Activated B cell treated with CpG ODN at 0.5 μM for 24 hours (primary cell): ENCODE data around the gene CNPY2. TPM values are rescaled to one million over a fixed set of nuclear protein-coding genes. Genes with fewer than 3 reads are reported as not detected.

Experiments used
- ATAC-seq: fragments of 200-7000 bp; cut with Tn5 transposase; one replicate; pipeline ENCODE4 v1.10.0; 2021; ENCODE audit warnings: low read depth, mild to moderate bottlenecking, moderate library complexity
- CTCF ChIA-PET: fragments of 350-600 bp; sonication (Branson Sonifier 250); formaldehyde crosslinking; loops from one replicate; lab custom pipeline; 2021; ENCODE audit warnings: antibody characterized with exemption; lab: Charles Lee
- POLR2A ChIA-PET: fragments of 350-600 bp; sonication (Branson Sonifier 250); formaldehyde crosslinking; loops from one replicate; lab custom pipeline; 2021; ENCODE audit warnings: antibody characterized with exemption; lab: Charles Lee
- DNase-seq: peaks from one replicate; pipeline ENCODE4 v3.0.0; 2022
- H3K27ac Mint-ChIP-seq: one replicate; pipeline ENCODE4 v1.8.0; 2020; ENCODE audit warnings: mixed read lengths
- H3K27me3 Mint-ChIP-seq: one replicate; pipeline ENCODE4 v1.8.0; 2021; ENCODE audit warnings: mixed read lengths
- H3K36me3 Mint-ChIP-seq: one replicate; pipeline ENCODE4 v1.8.0; 2021; ENCODE audit warnings: low read depth, mixed read lengths
- H3K4me1 Mint-ChIP-seq: one replicate; pipeline ENCODE4 v1.8.0; 2021; ENCODE audit warnings: mixed read lengths
- H3K4me3 Mint-ChIP-seq: one replicate; pipeline ENCODE4 v1.8.0; 2020; ENCODE audit warnings: mild to moderate bottlenecking, mixed read lengths
- H3K9me3 Mint-ChIP-seq: one replicate; pipeline ENCODE4 v1.8.0; 2020; ENCODE audit warnings: mixed read lengths
- intact Hi-C: fragments of 100-400 bp; cut with micrococcal nuclease; formaldehyde crosslinking; loops from one replicate; pipeline ENCODE4 v1.15.1; 2024
- total RNA-seq: library from RNA; stranded (reverse); gene quantifications from 2 replicates; pipeline ENCODE4 v1.2.3, GENCODE V29; 2022
- TF ChIP-seq, protein P1 (sequence below): fragments of 200-600 bp; IDR thresholded peaks from one replicate; pipeline ENCODE4 v1.8.0; 2022; ENCODE audit warnings: antibody characterized with exemption, mild to moderate bottlenecking

The CNPY2 gene
- 72.1 and 98.8 TPM in 2 replicates for total RNA-seq

DNA sequence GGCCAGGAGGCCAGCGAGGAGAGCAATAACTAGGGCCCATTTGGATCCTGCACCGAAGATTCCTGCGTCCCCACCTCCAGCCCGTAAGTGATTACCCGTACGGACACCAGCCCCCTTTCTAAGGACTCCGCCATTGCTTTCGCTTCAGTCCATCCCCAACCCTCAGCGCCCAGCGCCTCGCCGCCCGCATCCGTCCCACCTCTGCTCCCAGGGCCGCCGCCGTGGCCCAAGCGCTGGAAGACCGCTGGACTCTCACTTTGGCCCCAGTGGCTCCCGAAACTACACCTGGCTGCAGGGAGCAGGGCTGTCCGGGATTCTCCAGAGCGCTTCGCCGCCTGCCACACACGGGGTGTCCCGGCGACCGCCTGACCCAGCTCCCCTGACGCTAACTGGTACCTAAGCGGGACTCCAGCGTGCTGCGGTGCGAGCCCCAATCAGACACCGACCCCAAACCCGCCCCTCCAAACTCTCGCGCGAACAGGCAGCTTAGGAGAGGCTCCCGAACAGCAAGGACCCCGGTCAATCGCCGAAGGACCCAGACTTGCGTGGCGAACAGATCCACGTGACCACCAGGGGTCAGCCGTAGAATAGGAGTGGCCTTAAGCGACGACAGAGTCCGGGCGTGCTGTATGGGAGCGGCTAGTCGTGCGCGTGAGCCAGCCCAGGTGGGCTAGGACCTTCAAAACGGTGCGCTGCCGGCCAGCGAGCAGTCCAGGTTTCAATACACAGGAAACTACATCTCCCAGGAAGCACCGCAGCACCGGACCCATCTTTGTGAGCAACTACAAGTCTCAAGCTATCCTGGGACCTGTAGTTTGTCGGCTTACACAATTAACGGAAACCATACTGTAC lies at the start of gene CNPY2:
Gene CNPY2, minus strand, starts transcription at position 367 of the 852 bp plus-strand sequence. CDS start 771 bp downstream, outside the sequence.
- Mint-ChIP-seq H3K4me1 (peaks cover 21% of the 10 kb centered on the region), H3K36me3 (peaks cover 42% of the 10 kb centered on the region), H3K9me3 (no peaks in the 10 kb centered on the region), H3K4me3 (peak within 1 kb of the TSS; percentile 98), H3K27ac (peak within 1 kb of the TSS; percentile 98), H3K27me3 (no peaks in the 10 kb centered on the region)
- TF ChIP-seq, protein P1, sequence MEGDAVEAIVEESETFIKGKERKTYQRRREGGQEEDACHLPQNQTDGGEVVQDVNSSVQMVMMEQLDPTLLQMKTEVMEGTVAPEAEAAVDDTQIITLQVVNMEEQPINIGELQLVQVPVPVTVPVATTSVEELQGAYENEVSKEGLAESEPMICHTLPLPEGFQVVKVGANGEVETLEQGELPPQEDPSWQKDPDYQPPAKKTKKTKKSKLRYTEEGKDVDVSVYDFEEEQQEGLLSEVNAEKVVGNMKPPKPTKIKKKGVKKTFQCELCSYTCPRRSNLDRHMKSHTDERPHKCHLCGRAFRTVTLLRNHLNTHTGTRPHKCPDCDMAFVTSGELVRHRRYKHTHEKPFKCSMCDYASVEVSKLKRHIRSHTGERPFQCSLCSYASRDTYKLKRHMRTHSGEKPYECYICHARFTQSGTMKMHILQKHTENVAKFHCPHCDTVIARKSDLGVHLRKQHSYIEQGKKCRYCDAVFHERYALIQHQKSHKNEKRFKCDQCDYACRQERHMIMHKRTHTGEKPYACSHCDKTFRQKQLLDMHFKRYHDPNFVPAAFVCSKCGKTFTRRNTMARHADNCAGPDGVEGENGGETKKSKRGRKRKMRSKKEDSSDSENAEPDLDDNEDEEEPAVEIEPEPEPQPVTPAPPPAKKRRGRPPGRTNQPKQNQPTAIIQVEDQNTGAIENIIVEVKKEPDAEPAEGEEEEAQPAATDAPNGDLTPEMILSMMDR, result no peak
- ChIA-PET POLR2A (interaction anchor here (0.6 to 4.9 kb wide), 54 partner anchors 8 to 1817 kb away, joined by 3 to 61 read pairs (median 4); partner anchors contain the start of genes ANKRD52, COQ10A, ESYT1 and GLS2), CTCF (interaction anchor here (0.7 to 3.1 kb wide), 9 partner anchors 17 to 151 kb away, joined by 3 to 51 read pairs (median 3); partner anchors contain the start of genes ANKRD52, PAN2 and STAT2)
- ATAC-seq, result peak; percentile 89
- DNase-seq, result peak; percentile 85
- intact Hi-C loops, result loop anchor here (1.0 kb wide), 12 partner anchors 16 to 926 kb away; partner anchors contain the start of genes CS, IL23A, RNF41 and SPRYD4

DNA sequence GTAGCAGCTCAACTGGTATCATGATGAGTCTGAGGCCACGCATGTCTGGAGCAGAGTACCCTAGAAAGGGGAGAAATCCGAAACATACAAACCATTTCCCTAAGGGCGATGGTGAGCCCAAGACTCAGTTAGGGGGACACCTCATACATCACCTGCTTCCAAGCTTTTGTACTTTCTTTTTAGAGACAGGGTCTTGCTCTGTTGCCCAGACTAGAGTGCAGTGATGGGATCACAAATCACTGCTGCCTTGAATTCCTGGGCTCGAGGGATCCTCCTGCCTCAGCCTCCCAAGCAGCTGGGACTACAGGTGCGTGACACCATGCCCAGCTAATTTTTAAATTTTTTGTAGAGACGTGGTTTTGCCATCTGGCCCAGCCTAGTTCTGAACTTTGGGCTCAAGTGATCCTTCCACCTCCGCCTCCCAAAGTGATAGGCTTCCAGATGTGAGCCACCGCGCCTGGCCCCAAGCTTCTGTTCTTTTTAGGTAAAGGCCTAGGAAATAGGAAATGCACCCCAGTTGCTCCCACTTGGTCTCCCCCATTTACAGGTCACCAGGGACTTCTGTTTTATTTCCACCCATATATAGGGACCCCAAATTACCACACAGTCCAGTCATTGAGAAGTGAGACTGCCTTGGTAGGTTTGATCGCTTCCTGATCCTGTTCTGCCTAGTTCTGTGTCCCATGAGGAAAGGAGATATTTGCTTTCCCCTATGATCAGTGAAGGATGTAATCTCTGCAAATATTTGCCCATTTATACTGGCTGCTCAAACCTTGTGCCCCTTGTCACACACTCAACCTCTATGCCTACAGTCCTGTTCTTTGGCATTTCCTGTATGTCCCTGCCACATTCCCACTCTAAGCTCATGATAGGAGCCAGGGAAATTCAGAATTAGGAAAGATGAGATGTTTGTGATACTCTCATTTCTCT lies 46.6 kb upstream of the CNPY2 start, which contains the start of gene APOF:
Gene APOF, minus strand, starts transcription at position 728 of the 930 bp plus-strand sequence. Its CDS starts 112 bp downstream, at position 616.
- peak within 1 kb of the TSS; percentile 92 for H3K4me3 Mint-ChIP-seq
- CTCF ChIA-PET, result interaction anchor here (1.3 kb wide), 1 partner anchor 10 kb away, joined by 3 read pairs; no protein-coding TSS in a partner anchor
- POLR2A ChIA-PET, result interaction anchor here (0.5 to 5.5 kb wide), 7 partner anchors 14 to 141 kb away, joined by 3 to 128 read pairs (median 6); partner anchors contain the start of genes CNPY2, IL23A, RNF41 and TIMELESS

DNA sequence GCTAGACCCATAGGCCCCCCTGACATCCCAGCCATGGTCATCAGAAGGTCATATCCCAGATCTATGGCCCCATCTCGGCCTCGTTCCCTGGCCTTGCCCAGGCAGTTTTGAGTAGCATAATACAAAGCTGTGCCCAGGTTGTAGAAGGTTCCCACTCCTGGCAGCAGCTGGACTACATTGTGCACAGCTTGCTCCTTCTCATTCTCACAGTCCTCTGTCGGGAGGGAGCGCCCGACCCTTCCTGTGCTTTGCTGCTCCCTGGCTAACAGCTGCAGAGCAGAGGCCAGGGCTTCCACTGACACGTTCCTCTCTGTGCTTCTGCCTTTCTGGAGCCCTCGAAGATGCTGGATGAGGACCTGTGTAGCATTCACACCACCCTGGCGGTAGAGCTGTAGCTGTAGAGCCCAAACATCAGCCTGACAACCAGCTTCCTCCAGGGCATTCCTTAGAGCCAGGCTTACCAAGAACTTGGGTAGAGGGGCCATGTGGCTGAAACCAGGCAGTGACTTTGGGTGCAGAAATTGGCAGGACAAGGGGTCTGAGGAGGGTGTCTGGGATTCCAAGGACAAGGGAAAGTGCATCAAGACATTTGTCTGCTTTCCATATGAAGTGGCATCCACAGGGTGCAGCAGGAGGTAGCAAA lies 45.8 kb upstream of the CNPY2 start:
- peaks cover 36% of the 10 kb centered on the region for H3K4me1 Mint-ChIP-seq
- H3K27me3 Mint-ChIP-seq, result no peaks in the 10 kb centered on the region
- H3K27ac Mint-ChIP-seq, result peak overlapping the region; percentile 94
- intact Hi-C loops, result loop anchor here (10.0 kb wide), 1 partner anchor 273 kb away; the partner anchor contains the start of gene BAZ2A
- no peak for ATAC-seq
- H3K36me3 Mint-ChIP-seq, result peaks cover 8% of the 10 kb centered on the region
- TF ChIP-seq, protein P1, result no peak
- H3K4me3 Mint-ChIP-seq, result peak overlapping the region; percentile 92
- H3K9me3 Mint-ChIP-seq, result no peaks in the 10 kb centered on the region
- ChIA-PET POLR2A (interaction anchor here (0.9 to 5.5 kb wide), 9 partner anchors 15 to 140 kb away, joined by 3 to 128 read pairs (median 7); partner anchors contain the start of genes CNPY2, GLS2, IL23A and PAN2), CTCF (interaction anchor here (1.3 kb wide), 1 partner anchor 11 kb away, joined by 3 read pairs; no protein-coding TSS in a partner anchor)
- DNase-seq, result no peak

More for the DNA sequence above, 46.6 kb upstream of the CNPY2 start, which contains the start of gene APOF:
- peak within 1 kb of the TSS; percentile 94 for H3K27ac Mint-ChIP-seq
- ATAC-seq (no peak), DNase-seq (no peak)
- peaks cover 36% of the 10 kb centered on the region for H3K4me1 Mint-ChIP-seq
- H3K27me3 Mint-ChIP-seq, result no peaks in the 10 kb centered on the region
- TF ChIP-seq, protein P1, result no peak
- peaks cover 8% of the 10 kb centered on the region for H3K36me3 Mint-ChIP-seq
- H3K9me3 Mint-ChIP-seq, result no peaks in the 10 kb centered on the region
- intact Hi-C loops, result loop anchor here (10.0 kb wide), 1 partner anchor 272 kb away; the partner anchor contains the start of gene BAZ2A
